Erythroblast (primary cell): ENCODE results near the gene UNC5A.

ENCODE experiments used
- DNase-seq, 2 experiments: peaks; one replicate each; lab custom pipeline; 2025; lab: John Stamatoyannopoulos, UW
- GATA1 ChIP-seq: IDR thresholded peaks from 2 replicates; pipeline ENCODE4 v1.6.1; 2011; ENCODE audit warnings: low read depth, mild to moderate bottlenecking, control low read depth, low read length, moderate library complexity
- POLR2A ChIP-seq: IDR thresholded peaks from 2 replicates; pipeline ENCODE4 v1.6.1; 2011; ENCODE audit warnings: mild to moderate bottlenecking, low read length

UNC5A gene

DNA sequence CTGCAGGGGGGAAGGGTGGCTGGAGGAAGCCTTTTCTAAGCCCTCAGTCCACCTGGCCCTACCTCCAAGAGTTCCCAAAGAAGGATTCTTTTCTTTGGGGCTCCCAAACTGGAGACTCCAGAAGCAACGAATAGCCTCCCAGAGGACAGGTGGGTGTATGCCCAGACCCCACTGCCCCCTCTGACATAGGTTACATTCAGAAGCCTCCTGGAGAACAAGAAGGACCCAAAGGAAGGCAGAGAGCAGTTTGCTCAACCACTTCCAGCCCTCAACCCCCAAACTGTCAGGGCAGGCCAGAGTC, 78.5 kb downstream of the UNC5A start:
- no peak for TF ChIP-seq GATA1
- no peak for TF ChIP-seq POLR2A
- no peak for DNase-seq

DNA sequence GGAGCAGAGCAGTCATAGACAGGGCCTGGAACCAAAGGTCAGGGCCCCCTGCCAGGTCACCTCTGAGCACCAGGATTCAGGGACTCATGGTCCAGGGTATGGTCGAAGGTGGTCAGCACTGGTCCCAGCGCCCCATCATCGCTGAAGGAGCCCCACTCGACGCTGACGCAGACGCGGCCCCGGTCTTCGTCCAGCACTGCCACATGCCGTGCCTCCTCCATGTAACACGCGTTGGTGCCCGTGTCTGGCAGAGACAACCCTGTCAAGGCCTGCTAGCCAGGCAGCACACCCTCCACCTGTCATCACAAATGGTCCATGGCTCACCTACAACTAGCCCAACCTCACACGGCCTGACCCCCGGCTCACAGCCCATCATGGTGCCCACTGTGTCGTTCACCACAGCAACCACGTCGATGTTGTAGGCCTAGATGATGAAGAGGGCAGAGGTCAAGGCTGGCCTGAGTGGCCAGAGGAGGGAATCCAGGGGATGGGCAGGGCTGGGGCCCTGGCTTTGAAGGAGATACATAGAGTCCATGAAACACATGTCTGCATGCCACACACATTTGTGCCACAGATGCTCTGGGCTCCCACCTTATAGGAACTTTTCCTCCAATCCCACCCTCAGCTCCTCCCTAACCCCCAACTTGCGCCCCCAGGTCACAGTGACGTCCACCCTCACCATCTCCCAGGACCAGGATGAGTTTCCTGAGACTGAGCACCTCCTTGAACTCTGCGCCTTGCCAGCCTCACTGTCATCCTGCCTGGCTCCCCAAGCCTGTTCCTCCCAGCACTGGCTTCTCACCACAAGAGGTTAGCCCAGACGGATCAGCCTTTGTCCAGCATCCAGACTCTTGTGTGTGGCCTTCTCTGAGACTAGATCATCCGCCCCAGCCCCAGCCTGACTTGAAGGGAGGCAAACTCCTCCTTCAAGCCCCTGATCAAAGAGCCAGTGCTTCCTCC, 79.2 kb downstream of the UNC5A start:
- TF ChIP-seq POLR2A (no peak), GATA1 (no peak)
- DNase-seq, result no peak

DNA sequence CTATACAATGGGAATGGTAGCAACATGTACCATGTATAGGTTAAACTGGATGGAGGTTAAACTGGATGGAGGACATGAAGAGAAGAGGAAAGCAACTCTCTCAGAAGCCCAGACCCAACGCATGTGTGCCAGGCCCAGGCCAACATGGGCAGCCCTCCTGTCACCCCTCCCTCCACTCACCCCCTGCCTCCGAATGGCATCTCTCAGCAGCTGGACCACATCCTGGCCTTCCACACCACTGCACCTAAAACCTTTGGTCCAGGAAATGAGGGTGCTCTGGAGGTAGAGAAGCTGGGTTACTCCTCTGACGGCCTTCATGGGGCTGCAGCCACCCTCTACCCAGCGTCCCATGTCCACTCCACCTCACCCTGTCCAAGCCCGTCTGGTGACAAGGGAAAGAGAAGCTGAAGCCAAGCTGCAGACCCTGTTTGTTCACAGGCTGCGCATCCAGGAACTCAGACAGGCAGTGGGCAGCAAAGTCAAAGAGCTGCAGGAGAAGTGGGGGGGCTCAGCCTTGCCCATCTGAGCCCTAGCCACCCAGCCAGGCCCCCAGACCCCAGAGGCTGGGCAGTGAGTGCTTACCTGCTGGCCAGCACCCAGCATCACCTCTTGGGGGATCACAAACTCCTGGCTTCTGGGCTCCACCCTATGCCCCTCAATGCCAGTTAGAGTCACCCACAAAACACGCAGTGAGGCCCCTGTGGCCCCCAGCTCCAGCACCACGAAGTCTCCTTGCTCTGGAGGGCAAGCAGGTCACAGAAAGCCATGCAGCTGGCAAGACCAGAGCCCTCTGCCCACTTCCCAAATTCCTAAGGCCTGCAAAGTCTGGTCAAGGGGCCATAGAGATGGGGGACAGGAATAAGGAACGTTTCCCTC, 80.3 kb downstream of the UNC5A start:
- TF ChIP-seq GATA1 (no peak), POLR2A (no peak)
- DNase-seq, result no peak

DNA sequence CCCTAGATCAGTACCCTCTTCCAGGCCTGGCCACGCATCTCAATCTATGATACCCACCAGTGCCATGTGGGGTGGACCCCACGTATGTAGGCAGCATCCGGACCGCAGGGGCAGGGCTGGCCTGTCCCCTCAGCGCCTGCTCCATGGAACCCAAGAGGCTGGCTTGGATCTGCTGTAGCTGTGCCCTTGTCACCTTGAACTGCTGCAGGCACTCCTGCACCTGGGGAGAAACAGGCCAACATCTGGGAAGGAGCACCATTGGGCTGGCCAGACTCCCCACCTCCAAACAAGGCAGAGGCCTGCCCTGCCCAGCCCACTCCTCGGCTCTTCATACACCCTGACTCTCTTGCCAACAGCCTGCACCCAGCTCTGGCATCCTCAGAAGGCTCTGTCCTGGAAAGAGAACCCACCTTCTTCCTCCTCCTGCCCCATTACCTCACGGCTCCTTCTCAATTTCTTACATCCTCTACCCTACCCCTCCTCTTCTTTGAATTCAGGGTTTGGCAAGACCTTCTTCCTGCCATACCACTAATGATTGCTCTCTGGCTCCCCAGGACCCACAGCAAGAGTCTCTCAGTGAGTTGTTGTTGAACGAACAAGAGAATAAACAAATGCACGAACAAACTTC, 81.1 kb downstream of the UNC5A start:
- no peak for DNase-seq
- TF ChIP-seq GATA1, result no peak
- TF ChIP-seq POLR2A, result no peak

DNA sequence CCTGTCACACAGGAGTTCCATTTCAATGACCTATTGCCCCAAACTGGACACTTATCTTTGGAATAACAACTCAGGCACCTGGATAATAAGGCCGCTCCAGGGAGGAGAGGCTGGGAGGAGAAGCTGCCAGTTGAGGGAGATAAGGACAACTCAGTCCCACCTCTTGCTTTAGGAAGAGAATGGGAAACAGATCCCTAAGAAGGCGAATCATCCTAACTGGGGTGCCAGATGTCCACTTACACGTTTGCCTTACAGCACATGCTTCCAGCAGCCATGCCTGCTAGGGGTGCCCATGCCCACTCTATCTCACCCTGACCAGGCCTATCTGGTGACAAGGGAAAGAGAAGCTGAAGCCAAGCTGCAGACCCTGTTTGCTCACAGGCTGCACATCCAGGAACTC, 82.3 kb downstream of the UNC5A start:
- TF ChIP-seq POLR2A, result no peak
- no peak for TF ChIP-seq GATA1
- no peak for DNase-seq

DNA sequence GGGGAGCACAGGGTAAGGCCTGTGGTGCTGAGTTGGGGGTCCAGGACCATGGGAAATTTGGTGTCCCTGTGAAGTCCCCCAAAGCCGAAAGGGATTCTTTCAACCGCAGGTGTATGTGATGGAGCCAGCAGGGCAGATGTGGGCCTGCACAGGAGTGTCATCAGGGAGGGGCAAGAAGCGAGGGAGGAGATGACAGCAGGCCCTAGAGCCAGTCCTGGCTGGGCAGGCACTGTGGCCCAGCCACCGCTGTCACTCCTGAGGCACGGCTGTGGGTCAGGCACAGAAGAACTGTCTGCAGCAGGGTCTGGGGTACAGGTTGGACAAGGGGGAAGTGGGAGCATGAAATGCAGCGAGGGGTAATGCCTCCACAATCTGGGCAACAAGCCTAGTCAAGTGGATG, 83.9 kb downstream of the UNC5A start:
- no peak for DNase-seq
- TF ChIP-seq GATA1 (no peak), POLR2A (no peak)

DNA sequence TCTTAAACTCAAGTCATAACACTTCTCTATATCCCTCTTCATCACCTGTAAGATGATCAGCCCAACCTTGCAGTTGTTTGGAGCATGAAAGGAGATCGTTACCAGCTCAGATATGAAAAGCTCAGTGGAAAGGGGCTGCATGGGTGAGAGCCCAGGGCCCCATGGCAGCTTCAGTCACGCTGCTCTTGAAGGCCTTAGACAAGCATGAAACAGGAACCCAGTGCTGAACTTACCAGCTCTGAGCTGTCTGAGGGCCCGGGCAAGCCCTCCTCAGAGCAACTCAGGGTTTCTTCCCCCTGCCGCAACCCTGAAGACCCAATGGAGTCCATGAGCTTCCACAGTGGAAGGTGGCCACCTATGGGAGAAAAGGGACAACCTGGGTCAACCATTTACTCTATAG, 85.5 kb downstream of the UNC5A start:
- DNase-seq, result no peak
- TF ChIP-seq GATA1 (no peak), POLR2A (no peak)

DNA sequence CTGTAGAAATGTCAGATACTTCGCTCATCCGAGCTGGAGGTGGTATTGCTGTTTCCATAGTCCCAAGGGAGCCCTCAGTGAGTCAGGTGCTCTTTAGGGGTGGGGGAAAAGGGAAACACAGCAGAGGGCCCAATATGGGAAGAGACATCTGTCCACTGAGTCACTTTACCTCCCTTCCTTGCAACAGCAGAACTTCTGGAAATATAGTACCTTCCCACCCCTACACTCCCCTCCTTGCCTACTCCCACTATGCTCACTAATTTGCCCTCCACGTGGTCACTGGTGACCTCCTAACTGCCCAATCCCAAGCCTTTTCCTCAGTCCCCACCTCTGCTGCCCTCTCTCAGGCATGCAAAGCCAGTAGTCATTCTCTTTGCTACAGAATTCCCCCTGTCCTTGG, 86.9 kb downstream of the UNC5A start:
- no peak for DNase-seq
- TF ChIP-seq POLR2A (no peak), GATA1 (no peak)

DNA sequence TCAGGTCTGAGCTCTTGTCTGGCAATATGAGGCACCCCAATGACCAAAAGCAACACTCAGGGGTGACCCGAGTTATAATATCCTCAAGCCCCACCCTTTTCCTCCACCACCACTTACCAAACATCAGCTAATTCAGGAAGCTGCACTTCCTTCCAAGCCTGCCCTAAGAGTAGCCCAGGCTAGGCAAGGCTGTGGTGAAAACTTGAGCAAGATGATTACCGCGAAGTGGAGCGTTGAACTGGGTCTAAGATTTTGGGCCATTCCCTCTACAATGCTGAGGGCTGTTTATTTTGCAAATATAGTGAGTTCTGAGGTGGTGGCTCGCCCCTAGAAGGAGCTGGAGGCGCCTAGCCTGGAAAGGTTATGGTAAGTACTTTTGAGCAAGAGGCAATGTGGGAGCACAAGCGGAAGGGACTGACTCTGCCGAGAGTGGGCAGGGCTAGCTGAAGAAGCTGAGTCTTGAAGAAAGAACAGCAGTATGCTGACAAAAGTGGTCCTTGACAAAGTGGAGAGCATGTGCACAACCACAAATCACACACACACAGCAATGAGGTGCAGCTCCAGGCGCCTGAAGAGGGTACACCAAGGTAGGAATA, 89.0 kb downstream of the UNC5A start, which contains the start of gene HK3:
HK3 (minus strand) TSS at position 51 of the 596 bp plus-strand sequence. CDS start 3,187 bp downstream, outside the sequence.
- no peak for DNase-seq
- TF ChIP-seq GATA1 (no peak), POLR2A (no peak)

DNA sequence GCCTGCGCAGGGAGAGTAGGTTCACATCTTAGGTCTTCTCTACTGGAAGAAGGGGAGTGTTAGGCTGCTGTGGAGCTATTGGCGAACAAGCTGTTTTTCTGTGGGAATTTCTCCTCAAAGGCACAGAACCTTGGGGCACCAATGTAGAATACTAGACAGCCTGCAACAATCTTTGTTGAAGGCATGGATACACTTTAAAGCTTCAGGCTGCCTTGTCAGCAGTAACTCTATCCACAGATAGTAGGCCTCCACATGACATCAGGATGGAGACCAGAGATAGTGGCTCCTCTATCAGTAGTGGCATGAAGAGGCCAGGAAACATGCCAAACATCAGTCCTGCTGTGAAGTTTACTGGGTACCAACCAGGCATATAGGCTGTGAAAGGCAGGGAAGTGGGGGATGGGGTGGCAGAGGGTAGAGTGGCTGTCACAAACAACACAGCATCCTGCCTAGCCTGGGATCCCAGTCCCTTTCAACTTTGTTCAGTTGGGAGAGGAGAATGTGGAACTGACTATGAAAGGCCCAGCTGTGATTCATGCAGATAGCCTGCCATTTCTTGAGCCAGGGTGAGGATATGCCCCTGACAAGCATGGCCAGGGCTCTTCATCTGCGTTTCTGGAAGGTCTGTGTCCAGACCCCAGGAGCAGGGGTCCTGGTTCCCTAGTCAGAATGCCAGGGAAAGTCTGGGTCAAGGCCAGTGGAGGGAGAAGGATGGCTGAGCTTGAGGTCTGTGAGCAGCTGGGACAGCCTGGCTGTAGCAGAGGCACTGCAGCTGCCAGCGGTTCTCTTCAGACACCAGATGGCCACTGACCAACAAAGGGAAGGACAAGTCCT, 89.8 kb downstream of the UNC5A start:
- no peak for TF ChIP-seq POLR2A
- no peak for TF ChIP-seq GATA1

DNA sequence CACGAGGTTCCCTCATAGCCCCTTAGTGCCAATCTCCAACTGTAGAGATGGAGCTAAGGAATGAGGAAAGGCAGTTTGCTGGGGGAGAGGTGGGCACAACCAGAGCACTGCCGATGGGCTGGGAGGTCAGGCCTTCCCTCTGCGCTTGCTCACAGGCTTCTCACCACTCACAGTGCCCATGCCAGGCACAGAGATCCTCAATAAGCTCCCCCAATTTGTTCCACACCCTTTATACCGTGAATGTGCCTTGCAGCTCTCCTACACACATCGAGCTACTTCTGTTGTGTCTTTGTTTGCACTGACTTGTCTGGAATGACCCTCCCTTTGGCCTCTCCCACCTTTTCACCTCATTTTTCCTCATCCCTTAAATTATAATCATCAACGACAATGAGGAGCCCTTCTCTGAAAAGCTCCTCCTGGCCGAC, 90.4 kb downstream of the UNC5A start:
- no peak for DNase-seq
- TF ChIP-seq GATA1 (no peak), POLR2A (no peak)

More for the DNA sequence above, 89.8 kb downstream of the UNC5A start:
- DNase-seq, result peak; percentile 14 to 35
